Small intestine (tissue), 7 donors: Measurements from ENCODE around the gene PCNX2. TPM values are rescaled to one million over a fixed set of nuclear protein-coding genes. Genes with fewer than 3 reads are reported as not detected.

ENCODE experiments used
- DNase-seq, 2 donors: peaks; one replicate each; pipeline versions ENCODE4 v3.0.0 to v3.0.0-alpha.2; 2013
- FAIRE-seq: peaks from 2 replicates; lab custom pipeline; 2012; peaks lifted over from hg19 to GRCh38; lab: Jason Lieb, UNC
- H3K27ac ChIP-seq, 3 donors: one replicate each; pipeline ENCODE4 v1.5.1; 2013; ENCODE audit warnings: low read length in 2 of 3, mild to moderate bottlenecking in 2 of 3, control low read depth in 1 of 3, inconsistent platforms in 1 of 3, low read depth in 1 of 3, moderate library complexity in 1 of 3
- H3K27me3 ChIP-seq, 3 donors: one replicate each; pipeline ENCODE4 v1.6.1; 2013; ENCODE audit warnings: low read length in 3 of 3, inconsistent platforms in 1 of 3; ENCODE audit not compliant: control insufficient read depth in 3 of 3, insufficient read depth in 3 of 3
- H3K36me3 ChIP-seq, 3 donors: one replicate each; pipeline ENCODE4 v1.6.1; 2013; ENCODE audit warnings: low read length in 3 of 3, inconsistent platforms in 1 of 3, low read depth in 1 of 3, mild to moderate bottlenecking in 1 of 3, moderate library complexity in 1 of 3; ENCODE audit not compliant: control insufficient read depth in 3 of 3, insufficient read depth in 2 of 3
- H3K4me1 ChIP-seq, 3 donors: one replicate each; pipeline ENCODE4 v1.6.1; 2013; ENCODE audit warnings: low read length in 2 of 3, inconsistent platforms in 1 of 3, low read depth in 1 of 3, mild to moderate bottlenecking in 1 of 3, moderate library complexity in 1 of 3; ENCODE audit not compliant: control insufficient read depth in 3 of 3, insufficient read depth in 2 of 3
- H3K4me3 ChIP-seq, 3 donors: one replicate each; pipeline ENCODE4 v1.5.1; 2013; ENCODE audit warnings: low read length in 3 of 3, control low read depth in 1 of 3, inconsistent platforms in 1 of 3, low read depth in 1 of 3, mild to moderate bottlenecking in 1 of 3, moderate library complexity in 1 of 3
- H3K9me3 ChIP-seq, 2 donors: one replicate each; pipeline ENCODE4 v1.6.1; 2013; ENCODE audit warnings: low read depth in 1 of 2, low read length in 1 of 2; ENCODE audit not compliant: control insufficient read depth in 2 of 2, insufficient read depth in 1 of 2
- WGBS, 3 donors: extraction: QIAGEN DNeasy Blood & Tissue Kit; methylation state at CpG; one replicate each; pipeline ENCODE4 v1.1.7; 2013; 5-methylcytosine and 5-hydroxymethylcytosine counted together
- polyA plus RNA-seq, 4 donors: library from polyadenylated mRNA; stranded (reverse) in 3 of 4; unstranded in 1 of 4; fragments of 200-250 nt in 3 of 4; fragments of 120-200 nt in 1 of 4; gene quantifications; one replicate each; pipeline versions ENCODE4 v1.2.1 to v1.2.3, GENCODE V29; 2013
- donor health status: healthy with polysubstance abuse.
- donor health status: control.
- donor health status: control.
- donor health status: Bipolar disorder and iron deficiency.
- donor health status: healthy.

PCNX2 gene
- polyA plus RNA-seq, 4 donors: 1.3 to 18.1 (median 5.1) TPM

GRCh38 chr1:233055879-233056641 is 239.5 kb downstream of the PCNX2 start:
- Histone ChIP-seq H3K27me3 (no peaks in the 10 kb centered on the region), H3K9me3 (no peaks in the 10 kb centered on the region), H3K36me3 (no peaks in the 10 kb centered on the region), H3K4me1 (no peaks in the 10 kb centered on the region), H3K27ac (no peak overlapping the region), H3K4me3 (no peak overlapping the region)
- DNase-seq: no peak
- WGBS, 3 donors: 88 to 92% (median 90%) methylated on average over 5 of the region's 5 CpGs
- no peak for FAIRE-seq

- H3K27ac ChIP-seq: no peak overlapping the region
- WGBS, 3 donors: 78 to 90% (median 86%) methylated on average over 2 of the region's 2 CpGs
- no peaks in the 10 kb centered on the region for H3K4me1 ChIP-seq
- no peak overlapping the region for H3K4me3 ChIP-seq
- no peaks in the 10 kb centered on the region for H3K36me3 ChIP-seq
- FAIRE-seq: no peak
- H3K27me3 ChIP-seq: no peaks in the 10 kb centered on the region
- no peak for DNase-seq
- H3K9me3 ChIP-seq: no peaks in the 10 kb centered on the region
Measured at GRCh38 chr1:233045588-233045987, 249.9 kb downstream of the PCNX2 start.

GRCh38 chr1:233042834-233043233 is 252.7 kb downstream of the PCNX2 start:
- no peak overlapping the region for H3K4me3 ChIP-seq
- no peak for DNase-seq
- H3K27me3 ChIP-seq: no peaks in the 10 kb centered on the region
- FAIRE-seq: no peak
- no peak overlapping the region for H3K27ac ChIP-seq
- H3K36me3 ChIP-seq: no peaks in the 10 kb centered on the region
- WGBS, 3 donors: 90 to 97% (median 93%) methylated on average over 3 of the region's 3 CpGs
- no peaks in the 10 kb centered on the region for H3K9me3 ChIP-seq
- no peaks in the 10 kb centered on the region for H3K4me1 ChIP-seq

- WGBS, 3 donors: 95 to 98% (median 96%) methylated on average over 4 of the region's 4 CpGs
- H3K27ac ChIP-seq: no peak overlapping the region
- no peak for FAIRE-seq
- no peak overlapping the region for H3K4me3 ChIP-seq
- DNase-seq: no peak
- H3K36me3 ChIP-seq: no peaks in the 10 kb centered on the region
- no peaks in the 10 kb centered on the region for H3K9me3 ChIP-seq
- H3K4me1 ChIP-seq: no peaks in the 10 kb centered on the region
- H3K27me3 ChIP-seq: no peaks in the 10 kb centered on the region
Measured at GRCh38 chr1:233040494-233040893, 255.0 kb downstream of the PCNX2 start.

GRCh38 chr1:233038581-233038980 is 256.9 kb downstream of the PCNX2 start:
- Histone ChIP-seq H3K27ac (no peak overlapping the region), H3K4me3 (no peak overlapping the region), H3K4me1 (no peaks in the 10 kb centered on the region), H3K9me3 (no peaks in the 10 kb centered on the region), H3K27me3 (no peaks in the 10 kb centered on the region), H3K36me3 (no peaks in the 10 kb centered on the region)
- FAIRE-seq (no peak), DNase-seq (no peak)

GRCh38 chr1:233037843-233038242 is 257.7 kb downstream of the PCNX2 start:
- Histone ChIP-seq H3K27ac (no peak overlapping the region), H3K36me3 (no peaks in the 10 kb centered on the region), H3K9me3 (no peaks in the 10 kb centered on the region), H3K4me3 (no peak overlapping the region), H3K27me3 (no peaks in the 10 kb centered on the region), H3K4me1 (no peaks in the 10 kb centered on the region)
- FAIRE-seq: no peak
- no peak for DNase-seq

- WGBS, 3 donors: 75 to 89% (median 79%) methylated on average over 5 of the region's 5 CpGs
- FAIRE-seq: no peak
- no peaks in the 10 kb centered on the region for H3K9me3 ChIP-seq
Measured at GRCh38 chr1:233034836-233035235, 260.7 kb downstream of the PCNX2 start.

GRCh38 chr1:233033361-233033760 is 262.2 kb downstream of the PCNX2 start:
- 87 to 99% (median 93%) methylated on average over 3 of the region's 3 CpGs for WGBS, 3 donors
- DNase-seq (no peak), FAIRE-seq (no peak)
- Histone ChIP-seq H3K9me3 (no peaks in the 10 kb centered on the region), H3K4me3 (no peak overlapping the region), H3K27ac (no peak overlapping the region), H3K27me3 (no peaks in the 10 kb centered on the region), H3K36me3 (no peaks in the 10 kb centered on the region), H3K4me1 (no peaks in the 10 kb centered on the region)

More at GRCh38 chr1:233034836-233035235, 260.7 kb downstream of the PCNX2 start:
- H3K27ac ChIP-seq: no peak overlapping the region
- no peaks in the 10 kb centered on the region for H3K36me3 ChIP-seq
- no peaks in the 10 kb centered on the region for H3K4me1 ChIP-seq
- DNase-seq: no peak
- H3K4me3 ChIP-seq: no peak overlapping the region
- no peaks in the 10 kb centered on the region for H3K27me3 ChIP-seq

GRCh38 chr1:233032916-233033315 is 262.6 kb downstream of the PCNX2 start:
- FAIRE-seq (no peak), DNase-seq (no peak)

More at GRCh38 chr1:233032916-233033315, 262.6 kb downstream of the PCNX2 start:
- H3K9me3 ChIP-seq: no peaks in the 10 kb centered on the region
- H3K36me3 ChIP-seq: no peaks in the 10 kb centered on the region
- 77 to 89% (median 82%) methylated on average over 4 of the region's 4 CpGs for WGBS, 3 donors
- H3K4me1 ChIP-seq: no peaks in the 10 kb centered on the region
- no peak overlapping the region for H3K4me3 ChIP-seq
- H3K27ac ChIP-seq: no peak overlapping the region
- H3K27me3 ChIP-seq: no peaks in the 10 kb centered on the region
